Panc1 (cell line): ENCODE data around the gene HEG1.

Source experiments
- CTCF ChIP-seq: fragments of 450-650 bp; IDR thresholded peaks from 2 replicates; pipeline ENCODE4 v1.5.1; 2017; ENCODE audit warnings: mild to moderate bottlenecking
- POLR2AphosphoS5 ChIP-seq: IDR thresholded peaks from 2 replicates; pipeline ENCODE4 v1.6.1; 2012; ENCODE audit warnings: mild to moderate bottlenecking, low read depth, low read length, moderate library complexity
- REST ChIP-seq, 2 experiments: IDR thresholded peaks; 2 replicates each; pipeline ENCODE4 v1.6.1; 2011 to 2012; ENCODE audit warnings: low read depth in 2 of 2, control low read depth in 1 of 2, low read length in 1 of 2, mild to moderate bottlenecking in 1 of 2, moderate library complexity in 1 of 2; ENCODE audit not compliant: insufficient read depth in 1 of 2
- SIN3A ChIP-seq: IDR thresholded peaks from 2 replicates; pipeline ENCODE4 v1.6.1; 2012; ENCODE audit warnings: low read depth, mild to moderate bottlenecking, low read length, moderate library complexity, borderline replicate concordance; ENCODE audit not compliant: insufficient read depth
- TCF7L2 ChIP-seq: IDR thresholded peaks from 2 replicates; pipeline ENCODE4 v1.6.1; 2011; ENCODE audit warnings: mild to moderate bottlenecking, low read depth, low read length, inconsistent platforms

- TF ChIP-seq CTCF (no peak), POLR2AphosphoS5 (no peak), REST (IDR thresholded peaks at IDR 0.05; ENCODE audit: insufficient read depth in 1 of 2, low read depth in 2 of 2, low read length in 1 of 2) (no peak), SIN3A (no peak), TCF7L2 (no peak)
These were observed 2.5 kb downstream of the HEG1 start for GRCh38 chr3:125053304-125053699.
